ENCODE measurements around the gene GSTA4. TPM values are rescaled to one million over a fixed set of nuclear protein-coding genes. Genes with fewer than 3 reads are reported as not detected.
"Not testable (repeated sequence)": the region's sequence is repeated elsewhere in the genome, so short reads cannot be mapped to it uniquely, and the experiment has no call there.

The GSTA4 gene
- polyA plus RNA-seq (19.2 to 40.2 TPM (median 34.2 TPM) in 3 replicates), polyA minus RNA-seq (0.82 to 15.2 TPM (median 8.9 TPM) in 3 replicates)
- polyA plus RNA-seq (2011; ENCODE audit: low read depth), result 20.4 TPM
- polyA plus RNA-seq (2011; cell fraction: cytosol; rRNA removed), result 24.1 and 36.5 TPM in 2 replicates
- polyA plus RNA-seq (2011; cell fraction: nucleus; rRNA removed), result 36.9 and 40.3 TPM in 2 replicates
- 10.9 and 13.0 TPM in 2 replicates for polyA plus RNA-seq (2012; ENCODE audit: low replicate concordance)
- polyA minus RNA-seq (2011; cell fraction: cytosol; rRNA and poly(A)+ RNA removed), result 5.9 TPM
- polyA minus RNA-seq (2011; cell fraction: nucleus; rRNA and poly(A)+ RNA removed), result 2.8 and 5.1 TPM in 2 replicates

DNA sequence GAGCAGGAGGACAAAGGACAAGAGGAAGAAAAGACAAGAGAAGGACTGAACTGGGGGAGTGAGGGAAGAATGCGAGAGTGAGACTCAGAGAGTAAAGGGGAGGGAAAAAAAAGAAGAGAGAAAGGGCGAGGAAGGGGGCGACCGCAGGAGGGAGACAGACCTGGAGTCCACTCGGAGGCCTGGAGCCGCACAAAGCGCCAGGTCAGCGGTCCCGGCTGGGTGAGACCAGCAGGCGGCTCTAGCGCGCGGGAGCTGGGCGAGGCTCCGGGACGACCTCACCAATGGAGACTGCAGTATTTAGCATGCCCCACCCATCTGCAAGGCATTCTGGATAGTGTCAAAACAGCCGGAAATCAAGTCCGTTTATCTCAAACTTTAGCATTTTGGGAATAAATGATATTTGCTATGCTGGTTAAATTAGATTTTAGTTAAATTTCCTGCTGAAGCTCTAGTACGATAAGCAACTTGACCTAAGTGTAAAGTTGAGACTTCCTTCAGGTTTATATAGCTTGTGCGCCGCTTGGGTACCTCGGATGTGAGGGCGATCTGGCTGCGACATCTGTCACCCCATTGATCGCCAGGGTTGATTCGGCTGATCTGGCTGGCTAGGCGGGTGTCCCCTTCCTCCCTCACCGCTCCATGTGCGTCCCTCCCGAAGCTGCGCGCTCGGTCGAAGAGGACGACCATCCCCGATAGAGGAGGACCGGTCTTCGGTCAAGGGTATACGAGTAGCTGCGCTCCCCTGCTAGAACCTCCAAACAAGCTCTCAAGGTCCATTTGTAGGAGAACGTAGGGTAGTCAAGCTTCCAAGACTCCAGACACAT, at the start of gene GSTA4:
Gene GSTA4 (minus strand): TSS at position 196 of the 824 bp plus-strand sequence. CDS start 1,041 bp downstream, outside the sequence.
- Histone ChIP-seq H2AFZ (ENCODE audit: control insufficient read depth, low read length) (peak within 1 kb of the TSS; percentile 88), H3K4me2 (ENCODE audit: control insufficient read depth, extremely low read depth, insufficient read depth, low read depth, low read length) (peak within 1 kb of the TSS; percentile 87), H3K4me3 (ENCODE audit: control insufficient read depth in 2 of 3, extremely low read depth in 1 of 3, insufficient read depth in 2 of 3, low read depth in 1 of 3, low read length in 3 of 3) (peak within 1 kb of the TSS; percentile 60 to 97 (median 93)), H3K9ac (ENCODE audit: control insufficient read depth, extremely low read depth, insufficient read depth, low read length) (peak within 1 kb of the TSS; percentile 91), H3K4me1 (ENCODE audit: control insufficient read depth, extremely low read depth, insufficient read depth, low read length) (peaks cover 23% of the 10 kb centered on the region), H3K27ac (ENCODE audit: control insufficient read depth, insufficient read depth, low read length) (peak within 1 kb of the TSS; percentile 99)
- H4K20me1 ChIP-seq (ENCODE audit: control insufficient read depth, extremely low read depth, insufficient read depth, low read length); H3K9me3 ChIP-seq (ENCODE audit: control insufficient read depth, low read depth, low read length); H3K36me3 ChIP-seq (ENCODE audit: control insufficient read depth in 2 of 2, extremely low read depth in 1 of 2, insufficient read depth in 2 of 2, low read length in 2 of 2); H3K79me2 ChIP-seq (ENCODE audit: control insufficient read depth, insufficient read depth, low read length); dilution Hi-C loops (cut with MboI; ENCODE audit: extremely low pct_ligation_motif_present, low sequenced_read_pairs); H3K9me1 ChIP-seq (ENCODE audit: control insufficient read depth, extremely low read depth, insufficient read depth, low read length); H3K27me3 ChIP-seq (ENCODE audit: control insufficient read depth, extremely low read depth, insufficient read depth, low read length): not testable (repeated sequence)
- TF ChIP-seq CTCF (optimal IDR thresholded peaks at IDR 0.05 in 1 of 3, IDR thresholded peaks at IDR 0.05 in 1 of 3, conservative IDR thresholded peaks at IDR 0.05 in 1 of 3; ENCODE audit: extremely low read depth in 1 of 3, insufficient read depth in 2 of 3, low read length in 3 of 3), result peak; percentile 64 to 78 (median 73)
- peak; percentile 48 for FAIRE-seq
- peak; percentile 90 for DNase-seq (ENCODE audit: low read depth, low spot score)

DNA sequence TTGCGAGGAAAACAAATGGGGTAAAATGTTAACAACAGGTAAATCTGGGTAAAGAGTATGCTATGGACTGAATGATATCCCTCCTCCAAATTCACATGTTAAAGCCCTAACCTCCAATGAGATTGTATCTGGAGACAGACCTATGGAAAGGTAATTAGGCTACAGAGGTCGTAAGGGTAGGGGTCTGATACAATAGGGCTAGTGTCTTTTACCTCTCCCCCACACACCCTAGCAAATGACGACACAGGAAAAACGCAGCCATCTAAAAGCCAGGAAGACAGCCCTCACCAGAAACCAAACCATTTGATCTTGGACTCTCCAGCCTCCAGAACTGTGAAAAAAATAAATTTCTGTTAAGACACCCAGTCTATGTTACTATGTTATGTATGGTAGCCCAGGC, 49.5 kb upstream of the GSTA4 start:
- H3K9me1 ChIP-seq (ENCODE audit: control insufficient read depth, extremely low read depth, insufficient read depth, low read length), result no peaks in the 10 kb centered on the region
- H3K79me2 ChIP-seq (ENCODE audit: control insufficient read depth, insufficient read depth, low read length), result no peaks in the 10 kb centered on the region
- no peaks in the 10 kb centered on the region for H3K27me3 ChIP-seq (ENCODE audit: control insufficient read depth, extremely low read depth, insufficient read depth, low read length)
- peak; percentile 34 for FAIRE-seq
- peaks cover 0 to 4% of the 10 kb centered on the region in 2 experiments for H3K36me3 ChIP-seq (ENCODE audit: control insufficient read depth in 2 of 2, extremely low read depth in 1 of 2, insufficient read depth in 2 of 2, low read length in 2 of 2)
- no peak overlapping the region for H3K4me2 ChIP-seq (ENCODE audit: control insufficient read depth, extremely low read depth, insufficient read depth, low read depth, low read length)
- peaks cover 44% of the 10 kb centered on the region for H3K4me1 ChIP-seq (ENCODE audit: control insufficient read depth, extremely low read depth, insufficient read depth, low read length)
- no peaks in the 10 kb centered on the region for H3K9me3 ChIP-seq (ENCODE audit: control insufficient read depth, low read depth, low read length)
- no peak overlapping the region for H3K9ac ChIP-seq (ENCODE audit: control insufficient read depth, extremely low read depth, insufficient read depth, low read length)
- no peak overlapping the region for H3K27ac ChIP-seq (ENCODE audit: control insufficient read depth, insufficient read depth, low read length)
- DNase-seq (ENCODE audit: low read depth, low spot score), result no peak
- TF ChIP-seq CTCF (optimal IDR thresholded peaks at IDR 0.05 in 1 of 3, IDR thresholded peaks at IDR 0.05 in 1 of 3, conservative IDR thresholded peaks at IDR 0.05 in 1 of 3; ENCODE audit: extremely low read depth in 1 of 3, insufficient read depth in 2 of 3, low read length in 3 of 3) (no peak), EZH2 (IDR thresholded peaks at IDR 0.05; ENCODE audit: low read length) (no peak)
- no peaks in the 10 kb centered on the region for H4K20me1 ChIP-seq (ENCODE audit: control insufficient read depth, extremely low read depth, insufficient read depth, low read length)
- dilution Hi-C loops (cut with MboI; ENCODE audit: extremely low pct_ligation_motif_present, low sequenced_read_pairs), result no loop called here
- no peak overlapping the region for H2AFZ ChIP-seq (ENCODE audit: control insufficient read depth, low read length)
- H3K4me3 ChIP-seq (ENCODE audit: control insufficient read depth in 2 of 3, extremely low read depth in 1 of 3, insufficient read depth in 2 of 3, low read depth in 1 of 3, low read length in 3 of 3), result no peak overlapping the region

Measured in keratinocyte (primary cell).